NCI-H2081 treated with DMSO at 0.1 percent for 48 hours (cell line): ENCODE data around the gene TUBA4B.
A peak's percentile ranks its signal among the peaks of the same experiment; 100 is the strongest.
"Not testable (repeated sequence)": the region's sequence is repeated elsewhere in the genome, so short reads cannot be mapped to it uniquely, and the experiment has no call there.

Experiments
- DNase-seq: peaks from one replicate; lab custom pipeline; 2025; lab: John Stamatoyannopoulos, UW

The TUBA4B gene

DNA sequence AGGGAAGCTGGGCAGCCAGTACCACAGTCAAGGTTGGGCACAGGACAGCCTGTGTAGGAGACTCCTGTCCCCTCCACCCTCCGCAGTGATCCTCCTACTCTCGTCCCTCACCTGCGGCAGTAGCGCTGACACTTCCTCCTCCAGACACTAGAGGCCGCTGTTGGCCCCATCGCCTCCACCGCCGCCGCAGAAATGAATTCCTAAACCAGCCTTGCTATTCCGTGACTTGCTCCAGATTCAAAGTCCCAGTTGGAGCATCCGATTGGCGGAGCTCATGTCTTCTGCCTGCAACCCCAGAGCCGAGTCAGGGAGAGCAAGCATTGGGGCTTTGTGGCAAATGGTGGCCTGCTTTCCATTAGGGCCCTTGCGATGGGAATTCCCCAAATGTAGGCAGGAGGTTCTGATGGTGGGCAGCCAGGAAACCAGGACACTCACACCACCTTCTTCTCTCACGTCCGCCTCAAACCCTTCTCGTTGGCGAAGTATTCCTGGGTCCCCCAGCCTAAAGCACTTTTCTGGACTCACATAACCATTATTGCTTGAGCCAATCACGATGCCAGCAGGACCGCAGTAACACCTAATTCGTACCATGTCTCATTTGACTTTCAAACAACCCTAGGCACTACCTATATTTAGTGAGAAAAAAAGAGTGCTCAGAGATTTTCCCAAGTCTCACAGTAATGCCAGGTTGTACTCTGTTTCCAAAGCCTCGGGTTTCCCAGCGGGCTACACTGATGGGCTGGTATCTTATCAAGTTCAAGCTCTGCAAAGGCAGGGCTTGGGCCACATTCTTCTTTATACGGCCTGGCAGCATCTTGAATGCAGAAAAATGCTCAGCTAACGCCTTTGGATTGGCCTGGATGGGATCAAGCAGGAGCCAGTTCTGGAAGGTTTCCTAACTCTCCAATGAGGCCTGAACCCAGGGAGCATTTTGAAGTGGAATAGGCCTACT lies 24.9 kb downstream of the TUBA4B start:
- peak; percentile 21 for DNase-seq

DNA sequence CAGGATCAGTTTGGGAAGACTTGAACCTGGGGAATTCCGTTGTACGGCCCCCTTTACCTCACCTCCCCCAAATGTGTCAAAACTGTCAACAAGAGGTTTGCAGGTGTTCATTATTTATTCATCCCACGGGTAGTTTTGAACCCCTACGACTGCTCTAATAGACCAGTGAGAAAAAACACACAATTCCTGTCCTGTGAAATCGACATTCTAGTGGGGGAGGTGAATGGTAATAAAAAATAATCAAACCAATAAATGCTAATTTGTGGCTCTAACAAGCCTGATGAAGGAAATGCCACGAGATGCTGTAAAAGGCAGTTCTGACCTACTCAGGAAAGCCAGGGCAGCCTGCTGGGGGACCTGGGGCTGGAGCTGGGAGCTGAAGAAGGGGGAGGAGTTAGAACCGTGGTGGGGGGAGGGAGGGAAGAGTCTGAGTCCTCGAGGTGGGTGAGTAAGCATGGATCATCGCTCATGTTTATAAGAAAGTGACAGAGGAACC lies 25.7 kb downstream of the TUBA4B start:
- no peak for DNase-seq

DNA sequence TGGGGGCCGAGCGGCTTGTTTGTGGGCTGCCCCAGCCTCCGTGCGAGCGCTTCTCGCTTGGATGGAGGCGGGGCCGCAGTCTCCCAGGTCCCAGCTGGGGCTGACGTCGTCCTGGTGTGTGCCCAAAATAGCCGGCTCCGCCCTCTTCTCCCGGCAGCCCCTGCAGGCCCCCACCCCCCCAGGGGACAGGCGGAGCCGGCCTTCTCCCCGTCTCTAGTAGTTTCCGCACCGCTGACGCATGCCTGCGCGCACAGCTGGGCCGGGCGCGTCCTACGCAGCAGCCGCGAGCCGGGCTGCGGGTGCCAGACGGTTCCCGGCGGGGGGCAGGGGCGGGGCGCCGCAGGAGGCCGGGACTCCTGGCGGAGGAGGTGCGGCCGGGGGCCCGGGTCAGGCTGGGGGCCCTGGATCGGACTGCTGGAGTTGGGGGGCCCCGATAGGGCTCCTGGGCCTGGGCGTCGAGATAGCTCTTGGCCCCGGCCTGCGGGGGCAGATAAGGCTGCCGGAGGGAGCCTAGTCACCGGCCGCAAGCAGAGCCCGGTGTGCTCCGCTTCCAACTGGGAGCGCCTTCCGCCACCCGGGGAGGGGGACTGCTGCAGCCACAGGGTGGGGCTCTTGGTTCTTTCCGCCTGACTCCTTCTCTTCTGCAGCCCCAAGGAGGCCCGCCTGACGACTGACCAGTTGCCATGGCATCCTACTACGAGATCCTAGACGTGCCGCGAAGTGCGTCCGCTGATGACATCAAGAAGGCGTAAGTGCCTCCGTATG lies 26.3 kb downstream of the TUBA4B start, which contains the start of gene DNAJB2:
TSS of gene DNAJB2 (plus strand) at position 216 of the 765 bp plus-strand sequence. CDS start at position 684, 468 bp downstream.
- DNase-seq: peak; percentile 66

DNA sequence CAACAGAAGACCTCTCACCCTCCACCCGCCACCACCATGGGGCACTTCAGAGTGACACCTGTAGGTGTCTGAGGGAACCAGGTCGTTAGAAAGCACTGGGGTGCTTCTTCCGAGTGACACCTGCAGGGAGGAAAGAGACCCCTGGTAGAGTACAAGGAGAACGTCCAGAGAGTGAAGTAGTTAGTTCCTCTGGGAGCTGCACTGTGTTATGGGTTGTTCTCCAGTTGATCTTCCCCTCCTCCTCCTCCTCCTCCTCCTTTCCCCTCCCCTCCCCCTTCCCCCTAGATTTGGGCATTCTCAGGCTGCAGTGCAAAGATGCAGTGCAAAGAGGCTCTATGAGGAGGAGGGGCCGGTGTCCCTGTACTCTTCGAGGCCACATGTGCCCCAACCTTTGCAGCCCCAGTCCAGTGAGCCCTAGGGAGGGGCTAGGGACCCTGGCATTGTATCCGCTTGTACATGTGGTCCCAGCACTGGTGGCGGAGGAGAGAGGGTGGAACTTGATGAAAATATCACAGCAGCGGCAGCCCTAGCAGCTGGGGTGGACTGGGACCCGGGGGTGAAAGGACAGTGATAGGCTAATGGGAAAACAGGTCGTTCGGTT lies 27.0 kb downstream of the TUBA4B start:
- no peak for DNase-seq

DNA sequence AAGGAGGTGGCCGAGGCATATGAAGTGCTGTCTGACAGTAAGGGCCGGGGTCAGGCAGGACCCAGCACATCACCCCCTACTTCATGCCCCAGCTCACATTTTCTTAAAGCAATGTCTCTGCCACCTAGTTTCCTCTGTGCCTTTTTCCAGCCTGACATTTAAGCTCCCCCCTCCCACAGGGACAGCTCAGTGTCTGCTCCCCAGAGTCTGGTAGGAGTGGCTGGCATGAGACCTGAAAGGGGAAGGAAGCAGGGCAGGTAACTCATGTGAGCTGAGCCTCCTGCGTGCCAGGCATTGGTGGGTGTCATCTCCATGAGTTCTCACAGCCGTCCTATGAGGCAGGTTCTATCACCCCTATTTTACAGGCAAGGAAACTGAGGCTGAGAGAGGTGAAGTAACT lies 27.6 kb downstream of the TUBA4B start:
- no peak for DNase-seq

DNA sequence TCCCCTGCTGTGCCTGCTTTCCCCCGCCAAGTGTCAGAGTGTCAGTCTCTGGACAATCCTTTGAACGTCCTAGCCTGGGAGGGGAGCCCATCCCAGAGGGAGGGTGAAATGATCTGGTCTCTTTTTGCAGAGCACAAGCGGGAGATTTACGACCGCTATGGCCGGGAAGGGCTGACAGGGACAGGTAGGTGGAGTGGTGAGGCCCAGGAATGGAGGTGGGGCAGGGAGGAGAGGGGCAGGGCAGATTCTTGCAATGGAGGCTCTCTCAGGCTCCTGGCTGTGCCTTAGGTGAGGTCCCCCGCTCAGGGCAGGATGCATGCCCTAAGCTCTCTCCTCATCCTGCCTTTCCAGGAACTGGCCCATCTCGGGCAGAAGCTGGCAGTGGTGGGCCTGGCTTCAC lies 28.5 kb downstream of the TUBA4B start:
- DNase-seq: no peak

DNA sequence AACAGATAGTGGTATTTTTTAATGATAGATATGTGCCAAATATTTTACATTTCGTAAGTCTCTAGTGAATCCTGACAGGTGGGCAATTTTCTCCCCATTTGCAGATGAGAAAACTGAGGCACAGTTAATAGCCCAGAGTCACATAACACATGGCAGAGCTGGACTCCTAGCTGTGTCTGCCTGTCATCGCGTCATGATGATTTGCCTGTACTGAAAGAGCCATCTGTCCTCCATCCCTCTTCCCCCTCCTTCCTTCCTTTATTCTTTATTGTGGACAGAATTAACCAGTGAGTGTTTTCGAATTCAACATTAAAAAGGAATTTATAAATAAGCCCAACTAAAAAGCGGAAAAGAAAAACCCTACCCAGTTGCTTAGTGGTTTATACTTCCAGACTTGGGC lies 29.3 kb downstream of the TUBA4B start:
- no peak for DNase-seq

DNA sequence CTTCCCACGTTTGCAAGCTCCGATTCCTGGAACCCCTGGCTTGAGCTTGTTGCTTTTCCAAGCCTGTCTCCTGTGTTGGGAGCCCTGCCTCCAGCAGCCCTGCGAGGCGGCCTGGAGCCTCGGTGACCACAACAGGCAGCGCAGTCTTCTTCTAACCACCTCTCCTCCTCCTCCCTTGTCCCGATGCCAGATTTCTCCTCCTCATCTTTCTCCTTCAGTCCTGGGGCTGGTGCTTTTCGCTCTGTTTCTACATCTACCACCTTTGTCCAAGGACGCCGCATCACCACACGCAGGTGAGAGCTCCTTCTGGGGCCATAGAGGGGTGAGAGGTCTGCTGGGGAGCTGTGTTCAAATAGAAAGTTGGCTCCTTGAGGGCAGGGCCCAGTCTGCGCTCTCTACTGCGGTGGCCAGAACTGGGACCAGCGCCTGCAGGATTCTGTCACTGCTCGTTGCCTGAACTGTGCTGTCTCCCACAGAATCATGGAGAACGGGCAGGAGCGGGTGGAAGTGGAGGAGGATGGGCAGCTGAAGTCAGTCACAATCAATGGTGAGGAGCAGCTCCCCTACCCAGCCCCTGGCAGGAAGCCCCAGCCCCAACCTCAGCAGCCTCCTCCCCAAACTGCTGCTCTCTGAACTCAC lies 30.0 kb downstream of the TUBA4B start:
- no peak for DNase-seq

DNA sequence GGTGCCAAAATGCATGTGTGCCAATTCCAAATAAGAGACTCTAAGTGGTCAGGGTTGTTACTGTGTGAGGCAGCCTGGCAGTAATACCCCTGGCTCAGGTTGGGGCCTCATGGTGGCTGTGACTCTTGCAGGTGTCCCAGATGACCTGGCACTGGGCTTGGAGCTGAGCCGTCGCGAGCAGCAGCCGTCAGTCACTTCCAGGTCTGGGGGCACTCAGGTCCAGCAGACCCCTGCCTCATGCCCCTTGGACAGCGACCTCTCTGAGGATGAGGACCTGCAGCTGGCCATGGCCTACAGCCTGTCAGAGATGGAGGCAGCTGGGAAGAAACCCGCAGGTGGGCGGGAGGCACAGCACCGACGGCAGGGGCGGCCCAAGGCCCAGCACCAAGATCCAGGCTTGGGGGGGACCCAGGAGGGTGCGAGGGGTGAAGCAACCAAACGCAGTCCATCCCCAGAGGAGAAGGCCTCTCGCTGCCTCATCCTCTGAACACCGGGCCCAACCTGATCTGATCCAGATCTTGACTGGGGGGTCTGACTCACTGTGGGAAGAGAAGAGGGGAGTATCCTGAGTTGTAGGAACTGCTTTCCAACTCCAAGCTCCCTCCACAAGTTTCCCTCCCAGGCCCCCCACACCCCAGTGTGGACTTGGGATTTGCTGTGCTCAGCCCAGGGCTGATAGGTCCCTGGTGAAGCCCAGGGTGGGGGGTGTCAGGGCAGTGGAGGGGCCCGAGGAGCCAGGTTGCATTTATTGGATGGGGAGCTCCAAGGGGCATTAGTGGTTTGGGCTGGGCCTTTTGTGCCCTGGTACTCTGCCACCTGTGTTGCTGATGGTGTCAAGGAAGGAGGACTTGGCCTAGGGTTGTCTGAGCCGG lies 31.7 kb downstream of the TUBA4B start:
- DNase-seq: no peak

DNA sequence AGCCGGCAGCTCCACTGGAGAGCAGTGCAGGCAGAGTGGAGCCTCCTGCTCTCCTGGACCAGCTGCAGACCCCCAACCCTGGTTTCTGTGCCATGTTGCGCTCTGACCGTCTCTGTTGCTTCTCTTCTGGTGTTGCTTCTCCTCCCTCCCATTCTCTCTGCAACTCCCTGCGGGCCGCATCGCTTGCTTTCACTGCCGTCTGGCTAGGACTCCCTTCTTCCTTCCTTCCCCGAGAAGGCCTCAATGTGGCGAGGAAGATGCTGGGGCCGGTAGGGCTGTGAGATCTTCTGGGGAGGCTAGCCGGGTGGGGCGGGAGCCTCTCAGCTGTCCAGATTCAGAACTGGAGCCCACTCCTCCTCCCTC lies 32.3 kb downstream of the TUBA4B start:
- DNase-seq: no peak

DNA sequence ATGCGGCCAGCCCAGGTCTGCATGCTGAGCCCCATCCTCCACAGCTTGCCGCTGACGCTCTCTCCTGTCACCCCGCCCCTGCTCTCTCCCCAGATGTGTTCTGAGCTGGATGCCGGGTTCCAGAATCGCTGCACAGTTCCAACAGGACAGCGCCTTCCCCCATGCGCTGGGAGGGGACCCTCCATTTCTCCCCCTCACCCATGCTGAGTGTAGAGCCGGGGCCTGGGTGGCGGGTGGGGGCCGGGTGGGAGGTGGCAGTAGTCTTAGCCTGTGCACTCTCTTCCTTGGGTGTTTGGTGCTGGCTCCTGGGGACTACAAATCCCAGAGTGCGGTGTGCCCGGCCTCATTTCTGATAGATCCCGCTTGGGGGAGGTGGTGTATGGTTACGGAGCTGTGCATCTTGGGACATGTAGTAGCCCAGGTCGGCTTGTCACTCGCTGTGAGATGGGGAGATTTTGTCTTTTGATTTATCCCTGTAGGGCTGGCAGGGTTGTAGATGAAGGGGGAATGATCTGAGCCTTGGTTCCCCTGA lies 32.9 kb downstream of the TUBA4B start:
- DNase-seq: no peak

DNA sequence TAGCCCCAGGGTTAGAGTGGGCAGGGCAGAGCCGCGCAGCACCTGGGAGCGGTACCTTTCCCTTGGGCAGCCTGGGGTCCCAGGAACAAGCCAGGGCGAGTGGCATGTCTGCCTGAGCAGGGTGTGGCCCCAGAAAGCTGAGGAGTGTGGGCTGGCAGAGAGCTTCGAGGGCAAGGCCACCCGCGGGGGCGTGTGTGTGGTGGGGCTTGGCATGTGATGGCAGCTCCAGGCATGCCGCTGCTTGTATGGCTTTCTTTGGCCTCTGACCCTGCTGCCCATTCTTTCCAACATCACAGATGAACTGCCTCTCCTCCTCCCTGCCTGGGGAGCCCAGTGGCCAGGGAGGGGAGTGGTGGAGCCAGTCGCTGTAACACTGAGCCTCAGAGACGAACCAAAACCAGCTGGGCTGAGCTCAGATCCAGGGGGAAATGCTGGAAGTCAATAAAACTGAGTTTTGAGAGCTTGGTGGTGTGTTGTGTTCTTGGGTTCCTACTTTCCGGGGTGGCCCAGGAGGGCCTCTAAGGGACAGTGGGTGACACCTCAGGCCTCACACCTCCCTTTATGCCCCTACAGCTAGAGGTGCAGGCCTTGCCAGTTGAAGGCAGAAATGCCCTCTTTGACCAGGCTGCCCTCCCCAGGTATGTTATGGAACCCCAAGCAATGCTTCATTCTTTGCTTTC lies 33.5 kb downstream of the TUBA4B start:
- no peak for DNase-seq

DNA sequence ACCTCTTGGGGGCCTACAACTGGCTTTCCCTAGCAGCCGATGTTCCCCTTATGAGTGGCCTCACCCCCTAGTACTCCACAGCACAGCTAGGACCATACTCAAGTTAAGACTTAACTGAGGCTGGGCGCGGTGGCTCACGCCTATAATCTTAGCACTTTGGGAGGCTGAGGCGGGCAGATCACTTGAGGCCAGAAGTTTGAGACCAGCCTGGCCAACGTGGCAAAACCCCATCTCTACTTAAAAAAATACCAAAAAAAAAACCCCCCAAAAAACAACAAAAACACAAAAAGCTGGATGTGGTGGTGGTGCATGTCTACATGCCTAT lies 34.0 kb downstream of the TUBA4B start:
- DNase-seq: not testable (repeated sequence)

DNA sequence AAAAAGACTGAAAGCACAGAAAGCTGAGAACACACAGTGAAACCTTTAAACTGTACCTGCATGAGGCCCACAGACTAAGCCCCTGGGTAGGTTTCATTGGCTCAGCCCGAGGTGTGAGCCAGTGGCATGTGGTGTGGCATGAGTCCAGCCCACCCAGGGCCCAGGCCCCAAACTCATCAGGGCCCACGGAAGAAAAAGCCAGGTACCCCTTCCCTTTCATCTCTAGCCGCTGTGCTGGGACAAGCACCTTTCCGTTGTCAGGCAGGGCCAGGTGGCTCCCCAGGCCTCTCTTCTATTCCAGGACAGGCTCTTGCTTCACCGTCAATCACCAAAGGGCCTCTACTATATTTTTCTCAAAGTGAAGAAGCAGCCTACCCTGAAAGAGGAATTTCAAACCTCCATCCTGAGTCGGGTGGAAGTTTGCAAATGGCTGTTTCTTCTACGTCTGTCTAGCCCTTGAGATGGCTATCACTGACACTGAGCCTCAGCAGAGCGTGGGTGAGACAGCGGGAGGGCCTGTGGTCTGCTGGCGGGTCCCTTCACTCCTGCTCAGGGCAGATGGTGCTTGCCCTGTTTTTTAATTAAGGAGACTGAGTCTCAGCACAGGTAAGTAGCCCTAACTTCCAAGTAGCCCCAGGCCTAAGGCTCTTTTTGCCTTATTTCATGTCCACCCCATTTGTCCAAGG lies 34.7 kb downstream of the TUBA4B start:
- DNase-seq: no peak

DNA sequence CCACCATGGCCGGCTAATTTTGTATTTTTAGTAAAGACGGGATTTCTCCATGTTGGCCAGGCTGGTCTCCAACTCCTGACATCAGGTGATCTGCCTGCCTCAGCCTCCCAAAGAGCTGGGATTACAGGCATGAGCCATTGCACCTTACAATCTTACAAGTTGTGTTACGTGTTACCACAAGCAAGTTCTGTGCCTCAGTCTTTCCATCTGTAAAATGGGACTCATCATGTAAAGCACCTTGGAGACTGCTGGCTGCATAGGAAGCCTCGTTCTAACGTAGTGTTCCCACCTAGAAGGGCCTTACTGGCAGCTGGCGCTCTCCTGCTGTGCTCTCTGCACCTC lies 36.1 kb downstream of the TUBA4B start:
- DNase-seq: no peak

DNA sequence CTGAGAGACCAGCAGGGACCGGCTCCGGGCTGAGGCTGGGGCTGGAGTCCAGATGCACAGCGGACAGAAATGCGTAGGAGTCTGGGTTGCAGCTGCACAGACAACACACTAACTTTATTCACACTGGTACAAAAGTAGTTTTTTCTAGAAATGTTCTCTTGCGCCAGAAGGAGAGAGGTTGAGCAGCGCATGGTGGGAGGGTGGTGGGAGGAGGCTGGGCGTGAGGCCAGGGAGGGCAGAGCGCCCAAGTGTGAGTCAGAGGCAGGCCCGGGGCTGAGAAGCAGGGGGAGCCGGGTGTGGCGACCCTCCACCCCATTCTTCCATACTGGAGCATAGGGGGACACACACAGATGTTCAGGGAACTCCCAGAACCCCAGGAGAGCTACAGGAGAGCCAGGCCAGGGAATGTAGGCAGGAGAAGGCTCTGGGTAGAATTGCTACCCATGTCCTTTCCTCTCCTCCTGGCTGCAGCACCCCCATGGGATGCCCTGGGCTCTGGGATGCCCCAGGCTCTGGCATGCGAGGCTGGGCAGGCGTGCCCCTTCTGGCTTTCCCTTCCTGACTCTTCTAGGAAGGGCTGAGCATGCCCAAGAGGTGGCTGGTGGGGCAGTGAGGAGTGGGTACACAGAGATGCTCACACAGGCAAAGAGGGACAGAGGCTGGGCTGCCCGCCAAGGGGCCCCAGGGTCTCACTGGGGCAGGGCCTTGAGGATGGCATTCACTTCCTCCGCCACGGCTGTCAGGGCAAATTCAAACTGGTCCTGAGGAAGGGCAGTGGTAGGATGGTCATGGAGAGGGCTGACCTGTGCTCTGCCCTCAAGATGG lies 36.7 kb downstream of the TUBA4B start:
- DNase-seq: no peak

DNA sequence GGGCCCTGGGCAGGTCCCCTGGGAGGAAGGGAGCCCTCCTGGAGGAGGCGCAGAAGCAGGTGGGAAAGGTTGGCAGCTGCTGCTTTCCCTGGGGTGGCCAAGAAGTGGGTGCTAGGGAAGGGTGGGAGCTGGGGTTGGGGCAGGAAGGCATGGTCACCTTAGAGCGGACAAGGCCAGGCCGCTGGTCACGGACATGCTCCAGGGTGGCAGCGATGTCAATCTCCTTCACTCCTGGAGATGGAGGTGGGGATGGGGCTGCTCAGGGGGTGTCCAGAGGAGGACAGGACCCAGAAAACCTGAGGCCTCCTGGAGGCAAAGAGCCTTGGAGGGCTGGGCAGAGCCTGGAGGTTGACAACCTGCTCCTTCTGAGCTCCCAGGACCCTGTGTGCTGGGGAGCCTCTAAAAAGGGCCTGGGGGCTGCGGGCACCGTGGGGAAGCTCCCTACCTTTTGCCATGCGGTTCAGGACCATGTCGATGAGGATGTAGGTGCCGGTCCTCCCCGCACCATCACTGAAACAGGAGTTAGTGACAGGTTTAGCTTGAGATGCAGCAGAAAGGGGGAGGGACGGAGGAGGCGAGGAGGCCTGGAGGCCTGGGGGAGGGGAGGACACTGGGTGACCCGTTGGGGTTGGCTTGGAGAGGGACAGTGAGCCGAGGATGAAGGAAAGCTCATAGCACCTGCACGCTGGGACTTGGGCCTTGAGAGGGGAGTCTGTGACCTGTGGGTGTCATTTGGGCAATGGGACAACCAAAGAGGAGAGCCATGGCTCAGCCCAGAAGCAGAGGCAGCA lies 37.5 kb downstream of the TUBA4B start:
- no peak for DNase-seq

DNA sequence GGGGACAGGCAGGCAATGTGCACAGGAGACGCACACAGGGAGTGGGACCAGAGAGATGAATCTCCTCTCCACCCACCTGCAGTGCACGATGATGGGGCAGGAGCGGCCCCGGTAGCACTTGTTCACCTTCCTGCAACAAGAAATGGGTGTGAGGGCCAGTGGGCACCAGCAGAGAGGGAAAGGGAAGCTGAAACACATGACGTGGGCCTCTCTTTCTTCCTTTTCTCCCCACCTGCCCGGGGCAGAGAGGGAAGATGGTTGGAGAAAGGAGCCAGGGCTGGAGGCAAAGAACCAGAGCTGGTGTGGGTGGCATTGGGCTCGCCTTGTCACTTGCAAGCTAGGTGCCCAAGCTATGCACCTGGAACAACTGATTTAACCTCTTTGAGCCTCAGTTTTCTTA lies 38.4 kb downstream of the TUBA4B start:
- DNase-seq: no peak
